ENCODE results near the gene GLRX3.

GLRX3 gene

DNA sequence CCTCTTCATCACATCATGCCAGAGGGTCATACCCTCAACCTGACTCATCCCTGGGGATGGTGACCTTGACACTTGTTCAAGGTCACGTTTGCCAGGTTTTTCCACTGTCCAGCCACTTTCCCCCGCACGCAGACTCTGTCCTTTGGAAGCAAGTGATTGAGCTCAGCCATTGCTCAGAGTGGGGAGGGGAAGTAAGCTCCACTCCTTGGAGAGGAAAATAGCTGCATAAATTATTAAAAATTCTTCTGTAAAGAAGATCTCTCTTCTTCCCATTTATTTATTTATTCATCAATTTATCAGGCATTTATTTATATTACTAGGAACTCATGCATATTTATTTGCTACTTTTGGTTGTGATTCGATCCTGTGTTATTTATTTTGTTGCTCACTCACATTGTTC is 88.0 kb downstream of the GLRX3 start:
- Histone ChIP-seq H3K36me3 (ENCODE audit: insufficient read depth, low read length) (no peaks in the 10 kb centered on the region), H3K27ac (ENCODE audit: low read length) (no peak overlapping the region), H2AFZ (ENCODE audit: low read depth, low read length) (no peak overlapping the region), H3K9ac (ENCODE audit: low read depth, low read length) (no peak overlapping the region), H3K27me3 (ENCODE audit: insufficient read depth, low read length, poor library complexity) (no peaks in the 10 kb centered on the region), H4K20me1 (ENCODE audit: insufficient read depth, low read length) (no peaks in the 10 kb centered on the region), H3K4me2 (ENCODE audit: insufficient read depth, low read length) (no peak overlapping the region), H3K9me3 (ENCODE audit: insufficient read depth, low read length, severe bottlenecking) (no peaks in the 10 kb centered on the region), H3K79me2 (ENCODE audit: insufficient read depth, low read length) (no peaks in the 10 kb centered on the region), H3K4me1 (ENCODE audit: insufficient read depth, low read length) (no peaks in the 10 kb centered on the region), H3K4me3 (ENCODE audit: low read depth in 1 of 2, low read length in 2 of 2) (no peak overlapping the region)
- TF ChIP-seq, protein P1, sequence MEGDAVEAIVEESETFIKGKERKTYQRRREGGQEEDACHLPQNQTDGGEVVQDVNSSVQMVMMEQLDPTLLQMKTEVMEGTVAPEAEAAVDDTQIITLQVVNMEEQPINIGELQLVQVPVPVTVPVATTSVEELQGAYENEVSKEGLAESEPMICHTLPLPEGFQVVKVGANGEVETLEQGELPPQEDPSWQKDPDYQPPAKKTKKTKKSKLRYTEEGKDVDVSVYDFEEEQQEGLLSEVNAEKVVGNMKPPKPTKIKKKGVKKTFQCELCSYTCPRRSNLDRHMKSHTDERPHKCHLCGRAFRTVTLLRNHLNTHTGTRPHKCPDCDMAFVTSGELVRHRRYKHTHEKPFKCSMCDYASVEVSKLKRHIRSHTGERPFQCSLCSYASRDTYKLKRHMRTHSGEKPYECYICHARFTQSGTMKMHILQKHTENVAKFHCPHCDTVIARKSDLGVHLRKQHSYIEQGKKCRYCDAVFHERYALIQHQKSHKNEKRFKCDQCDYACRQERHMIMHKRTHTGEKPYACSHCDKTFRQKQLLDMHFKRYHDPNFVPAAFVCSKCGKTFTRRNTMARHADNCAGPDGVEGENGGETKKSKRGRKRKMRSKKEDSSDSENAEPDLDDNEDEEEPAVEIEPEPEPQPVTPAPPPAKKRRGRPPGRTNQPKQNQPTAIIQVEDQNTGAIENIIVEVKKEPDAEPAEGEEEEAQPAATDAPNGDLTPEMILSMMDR (IDR thresholded peaks at IDR 0.05; ENCODE audit: borderline replicate concordance, extremely low read depth, low read length, poor library complexity, severe bottlenecking): no peak
- no peak for TF ChIP-seq EZH2 (IDR thresholded peaks at IDR 0.05; ENCODE audit: borderline replicate concordance, low read depth, low read length, severe bottlenecking)
- DNase-seq: no peak
- ATAC-seq (ENCODE audit: insufficient read depth, low read depth): no peak

DNA sequence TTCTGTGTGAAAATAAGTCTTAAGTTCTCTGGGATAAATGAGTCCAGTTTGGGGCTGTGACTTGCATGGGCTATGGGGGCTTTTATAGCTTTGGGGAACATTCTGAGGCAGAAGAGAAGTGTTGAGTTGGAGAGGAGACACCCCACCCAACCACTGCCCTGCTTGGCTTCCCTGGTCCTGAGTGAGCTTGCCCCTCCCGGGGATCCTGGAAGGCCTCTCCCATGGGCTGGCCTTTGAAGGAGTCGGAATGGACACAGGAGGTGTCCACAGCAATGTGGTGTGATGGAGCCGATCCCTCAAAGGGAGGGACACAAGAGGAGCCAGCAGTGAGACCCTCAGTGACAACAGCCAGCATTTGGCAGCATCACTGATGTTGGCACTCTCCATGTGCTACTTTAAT is 89.8 kb downstream of the GLRX3 start:
- no peaks in the 10 kb centered on the region for H3K9me3 ChIP-seq (ENCODE audit: insufficient read depth, low read length, severe bottlenecking)
- no peak overlapping the region for H3K4me2 ChIP-seq (ENCODE audit: insufficient read depth, low read length)
- no peak for ATAC-seq (ENCODE audit: insufficient read depth, low read depth)
- no peaks in the 10 kb centered on the region for H3K79me2 ChIP-seq (ENCODE audit: insufficient read depth, low read length)
- no peak for DNase-seq
- no peak overlapping the region for H3K9ac ChIP-seq (ENCODE audit: low read depth, low read length)
- no peak overlapping the region for H2AFZ ChIP-seq (ENCODE audit: low read depth, low read length)
- H3K27me3 ChIP-seq (ENCODE audit: insufficient read depth, low read length, poor library complexity): no peaks in the 10 kb centered on the region
- H3K36me3 ChIP-seq (ENCODE audit: insufficient read depth, low read length): no peaks in the 10 kb centered on the region
- no peaks in the 10 kb centered on the region for H4K20me1 ChIP-seq (ENCODE audit: insufficient read depth, low read length)
- H3K27ac ChIP-seq (ENCODE audit: low read length): no peak overlapping the region
- no peak overlapping the region for H3K4me3 ChIP-seq (ENCODE audit: low read depth in 1 of 2, low read length in 2 of 2)
- H3K4me1 ChIP-seq (ENCODE audit: insufficient read depth, low read length): no peaks in the 10 kb centered on the region
- TF ChIP-seq, protein P1 (IDR thresholded peaks at IDR 0.05; ENCODE audit: borderline replicate concordance, extremely low read depth, low read length, poor library complexity, severe bottlenecking): no peak
- TF ChIP-seq EZH2 (IDR thresholded peaks at IDR 0.05; ENCODE audit: borderline replicate concordance, low read depth, low read length, severe bottlenecking): no peak

DNA sequence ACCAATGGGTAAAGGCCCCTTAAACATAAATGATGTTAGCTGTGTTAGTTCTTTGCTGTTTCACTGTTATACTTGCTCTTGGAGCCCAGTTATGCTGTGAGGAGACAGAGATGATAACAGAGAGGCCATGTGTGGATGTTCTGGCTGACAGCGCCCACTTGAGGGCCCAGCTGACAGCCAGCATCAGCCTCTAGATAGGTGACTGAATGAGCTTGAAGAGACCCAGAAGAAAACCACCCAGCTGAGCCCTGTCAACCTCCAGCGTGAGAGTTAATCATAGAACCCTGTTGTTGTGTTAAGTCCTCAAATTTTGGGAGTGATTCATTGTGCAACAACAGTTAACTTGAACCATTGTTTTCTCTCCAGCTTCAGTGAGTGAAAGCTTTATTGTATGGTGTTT is 91.7 kb downstream of the GLRX3 start:
- Histone ChIP-seq H3K36me3 (ENCODE audit: insufficient read depth, low read length) (no peaks in the 10 kb centered on the region), H2AFZ (ENCODE audit: low read depth, low read length) (no peak overlapping the region), H3K4me2 (ENCODE audit: insufficient read depth, low read length) (no peak overlapping the region), H3K9me3 (ENCODE audit: insufficient read depth, low read length, severe bottlenecking) (no peaks in the 10 kb centered on the region), H3K79me2 (ENCODE audit: insufficient read depth, low read length) (no peaks in the 10 kb centered on the region), H4K20me1 (ENCODE audit: insufficient read depth, low read length) (no peaks in the 10 kb centered on the region), H3K27ac (ENCODE audit: low read length) (no peak overlapping the region), H3K9ac (ENCODE audit: low read depth, low read length) (no peak overlapping the region), H3K4me1 (ENCODE audit: insufficient read depth, low read length) (no peaks in the 10 kb centered on the region), H3K27me3 (ENCODE audit: insufficient read depth, low read length, poor library complexity) (no peaks in the 10 kb centered on the region), H3K4me3 (ENCODE audit: low read depth in 1 of 2, low read length in 2 of 2) (no peak overlapping the region)
- TF ChIP-seq EZH2 (IDR thresholded peaks at IDR 0.05; ENCODE audit: borderline replicate concordance, low read depth, low read length, severe bottlenecking): no peak
- TF ChIP-seq, protein P1 (IDR thresholded peaks at IDR 0.05; ENCODE audit: borderline replicate concordance, extremely low read depth, low read length, poor library complexity, severe bottlenecking): peak; percentile 8
- no peak for ATAC-seq (ENCODE audit: insufficient read depth, low read depth)
- DNase-seq: no peak
